ENCODE results near the gene SYT12. TPM values are rescaled to one million over a fixed set of nuclear protein-coding genes. Genes with fewer than 3 reads are reported as not detected.
A peak's percentile ranks its signal among the peaks of the same experiment; 100 is the strongest.

The SYT12 gene
- total and polyA plus RNA-seq, 2 of the 13 experiments (the other 11 are each of a cell fraction or from before 2014, with no cell fraction given), result 0.01 to 0.02 TPM

DNA sequence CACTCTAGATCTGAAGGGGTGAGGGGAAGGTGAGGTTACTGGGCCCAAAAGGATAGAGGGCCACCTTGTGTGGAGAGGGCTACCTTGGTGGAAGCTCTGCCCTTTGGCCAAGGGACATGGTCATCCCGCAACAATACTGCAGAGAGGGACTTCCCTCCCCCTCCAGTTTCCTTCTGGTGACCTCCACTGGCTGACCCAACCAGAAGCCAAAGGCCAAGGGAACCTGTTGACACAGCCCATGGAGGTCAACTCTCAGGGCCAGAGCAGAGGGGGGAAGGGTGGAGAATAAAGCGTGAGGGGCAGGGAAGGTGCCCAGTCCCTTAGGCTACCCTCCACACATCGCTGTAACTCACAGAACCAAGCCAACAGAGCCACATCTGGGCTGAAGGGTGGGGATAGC is 18.7 kb downstream of the SYT12 start (continued):
- TF ChIP-seq ZHX2 (IDR thresholded peaks at IDR 0.05; ENCODE audit: low read depth) (no peak), ZHX2 (CRISPR knock-in tag; IDR thresholded peaks at IDR 0.05; ENCODE audit: borderline replicate concordance) (no peak), ARID2 (CRISPR knock-in tag; IDR thresholded peaks at IDR 0.05; ENCODE audit: borderline replicate concordance) (no peak), SMAD3 (CRISPR knock-in tag; IDR thresholded peaks at IDR 0.05) (no peak), CCDC6 (CRISPR knock-in tag; IDR thresholded peaks at IDR 0.05) (no peak), ZNF331 (CRISPR knock-in tag; IDR thresholded peaks at IDR 0.05) (peak; percentile 37; the same call in 1 of the 2 replicates), TMF1 (CRISPR knock-in tag; IDR thresholded peaks at IDR 0.05; ENCODE audit: low read depth) (no peak), ZNF292 (CRISPR knock-in tag; IDR thresholded peaks at IDR 0.05; ENCODE audit: borderline replicate concordance, low read depth) (no peak), ETS1 (CRISPR knock-in tag; IDR thresholded peaks at IDR 0.05) (no peak), TBX2 (CRISPR knock-in tag; IDR thresholded peaks at IDR 0.05; ENCODE audit: borderline replicate concordance) (no peak), ZNF230 (CRISPR knock-in tag; IDR thresholded peaks at IDR 0.05) (no peak), ZNF777 (CRISPR knock-in tag; IDR thresholded peaks at IDR 0.05) (no peak), MTERF4 (CRISPR knock-in tag; IDR thresholded peaks at IDR 0.05) (no peak), ZNF143 (CRISPR knock-in tag; IDR thresholded peaks at IDR 0.05) (no peak), FOXK1 (CRISPR knock-in tag; IDR thresholded peaks at IDR 0.05; ENCODE audit: borderline replicate concordance, low read depth) (peak; percentile 61; the same call in 1 of the 2 replicates), SYNCRIP (IDR thresholded peaks at IDR 0.05; ENCODE audit: insufficient read depth, low read depth, low read length) (no peak)
- TF ChIP-seq, protein P1, sequence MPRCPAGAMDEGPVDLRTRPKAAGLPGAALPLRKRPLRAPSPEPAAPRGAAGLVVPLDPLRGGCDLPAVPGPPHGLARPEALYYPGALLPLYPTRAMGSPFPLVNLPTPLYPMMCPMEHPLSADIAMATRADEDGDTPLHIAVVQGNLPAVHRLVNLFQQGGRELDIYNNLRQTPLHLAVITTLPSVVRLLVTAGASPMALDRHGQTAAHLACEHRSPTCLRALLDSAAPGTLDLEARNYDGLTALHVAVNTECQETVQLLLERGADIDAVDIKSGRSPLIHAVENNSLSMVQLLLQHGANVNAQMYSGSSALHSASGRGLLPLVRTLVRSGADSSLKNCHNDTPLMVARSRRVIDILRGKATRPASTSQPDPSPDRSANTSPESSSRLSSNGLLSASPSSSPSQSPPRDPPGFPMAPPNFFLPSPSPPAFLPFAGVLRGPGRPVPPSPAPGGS (CRISPR knock-in tag; IDR thresholded peaks at IDR 0.05), result no peak
- TF ChIP-seq, protein P2, sequence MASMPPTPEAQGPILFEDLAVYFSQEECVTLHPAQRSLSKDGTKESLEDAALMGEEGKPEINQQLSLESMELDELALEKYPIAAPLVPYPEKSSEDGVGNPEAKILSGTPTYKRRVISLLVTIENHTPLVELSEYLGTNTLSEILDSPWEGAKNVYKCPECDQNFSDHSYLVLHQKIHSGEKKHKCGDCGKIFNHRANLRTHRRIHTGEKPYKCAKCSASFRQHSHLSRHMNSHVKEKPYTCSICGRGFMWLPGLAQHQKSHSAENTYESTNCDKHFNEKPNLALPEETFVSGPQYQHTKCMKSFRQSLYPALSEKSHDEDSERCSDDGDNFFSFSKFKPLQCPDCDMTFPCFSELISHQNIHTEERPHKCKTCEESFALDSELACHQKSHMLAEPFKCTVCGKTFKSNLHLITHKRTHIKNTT (CRISPR knock-in tag; IDR thresholded peaks at IDR 0.05), result no peak
- TF ChIP-seq, protein P3, sequence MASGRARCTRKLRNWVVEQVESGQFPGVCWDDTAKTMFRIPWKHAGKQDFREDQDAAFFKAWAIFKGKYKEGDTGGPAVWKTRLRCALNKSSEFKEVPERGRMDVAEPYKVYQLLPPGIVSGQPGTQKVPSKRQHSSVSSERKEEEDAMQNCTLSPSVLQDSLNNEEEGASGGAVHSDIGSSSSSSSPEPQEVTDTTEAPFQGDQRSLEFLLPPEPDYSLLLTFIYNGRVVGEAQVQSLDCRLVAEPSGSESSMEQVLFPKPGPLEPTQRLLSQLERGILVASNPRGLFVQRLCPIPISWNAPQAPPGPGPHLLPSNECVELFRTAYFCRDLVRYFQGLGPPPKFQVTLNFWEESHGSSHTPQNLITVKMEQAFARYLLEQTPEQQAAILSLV (CRISPR knock-in tag; IDR thresholded peaks at IDR 0.05; ENCODE audit: borderline replicate concordance), result 0 out of 2 replicates have a peak, but pooled peaks have one; percentile 19

Measured in HepG2 (cell line).